DMS 273 (cell line): ENCODE data around the gene YAF2.
A peak's percentile ranks its signal among the peaks of the same experiment; 100 is the strongest.

ENCODE experiments used
- DNase-seq: peaks from one replicate; lab custom pipeline; 2025; ENCODE audit not compliant: unreplicated experiment; lab: John Stamatoyannopoulos, UW

YAF2 gene

GRCh38 chr12:42145552-42146215 is 92.4 kb downstream of the YAF2 start:
- peak; percentile 16 for DNase-seq

- no peak for DNase-seq
Observed at GRCh38 chr12:42145197-42145549, 92.9 kb downstream of the YAF2 start.

- DNase-seq, result peak; percentile 95
Observed at GRCh38 chr12:42144408-42145196, 93.4 kb downstream of the YAF2 start, which contains the start of gene GXYLT1. GXYLT1 (minus strand) TSS chr12:42144874; CDS start chr12:42144646, 228 bp downstream.

GRCh38 chr12:42144158-42144407 is 94.0 kb downstream of the YAF2 start:
- no peak for DNase-seq

- DNase-seq, result peak; percentile 53
Observed at GRCh38 chr12:42143452-42144157, 94.4 kb downstream of the YAF2 start.

GRCh38 chr12:42141981-42142606 is 96.0 kb downstream of the YAF2 start:
- peak; percentile 5 for DNase-seq

- DNase-seq, result no peak
Observed at GRCh38 chr12:42140901-42141300, 97.1 kb downstream of the YAF2 start.

GRCh38 chr12:42135259-42135814 is 102.7 kb downstream of the YAF2 start:
- DNase-seq, result no peak

GRCh38 chr12:42130672-42131402 is 107.2 kb downstream of the YAF2 start:
- DNase-seq, result no peak

- peak; percentile 76 for DNase-seq
Observed at GRCh38 chr12:42129595-42130204, 108.3 kb downstream of the YAF2 start.

GRCh38 chr12:42128888-42129287 is 109.2 kb downstream of the YAF2 start:
- DNase-seq, result no peak

GRCh38 chr12:42128327-42128726 is 109.7 kb downstream of the YAF2 start:
- DNase-seq, result no peak

- no peak for DNase-seq
Observed at GRCh38 chr12:42126963-42127362, 111.1 kb downstream of the YAF2 start.

- DNase-seq, result peak; percentile 39
Observed at GRCh38 chr12:42125388-42125767, 112.7 kb downstream of the YAF2 start.

- DNase-seq, result peak; percentile 55
Observed at GRCh38 chr12:42124764-42125387, 113.2 kb downstream of the YAF2 start.

- DNase-seq, result no peak
Observed at GRCh38 chr12:42119085-42119633, 118.9 kb downstream of the YAF2 start.

GRCh38 chr12:42118136-42118879 is 119.7 kb downstream of the YAF2 start:
- no peak for DNase-seq

- DNase-seq, result no peak
Observed at GRCh38 chr12:42109031-42109430, 129.0 kb downstream of the YAF2 start.
